GM12878 (cell line): ENCODE results near the gene STX7. TPM values are rescaled to one million over a fixed set of nuclear protein-coding genes. Genes with fewer than 3 reads are reported as not detected.

Source experiments
- ATAC-seq: fragments of 200-7000 bp; cut with Tn5 transposase; 3 replicates; pipeline ENCODE4 v1.9.1; 2020; ENCODE audit warnings: mild to moderate bottlenecking, moderate library complexity
- BruUV-seq: library from RNA; stranded (reverse); fragments of 400-500 nt; replicated peaks from 2 replicates; lab custom pipeline; 2021; lab: Mats Ljungman, UMichigan
- CTCF ChIA-PET: fragments of 300-600 bp; sonication (Branson Sonifier 250); formaldehyde crosslinking; extraction: SDS; loops from one replicate; lab custom pipeline; 2021; ENCODE audit warnings: inconsistent platforms; lab: Yijun Ruan, JAX
- POLR2A ChIA-PET: fragments of 350-600 bp; formaldehyde crosslinking; extraction: SDS; loops from one replicate; lab custom pipeline; 2021; ENCODE audit warnings: inconsistent platforms; lab: Charles Lee
- RAD21 ChIA-PET: fragments of 300-600 bp; sonication (Branson Sonifier 250); formaldehyde crosslinking; loops from one replicate; lab custom pipeline; 2023; ENCODE audit warnings: antibody characterized with exemption; ENCODE audit not compliant: unreplicated experiment; lab: Charles Lee
- SMC1A ChIA-PET: fragments of 300-600 bp; sonication (Branson Sonifier 250); formaldehyde crosslinking; loops from one replicate; lab custom pipeline; 2023; ENCODE audit not compliant: unreplicated experiment, uncharacterized antibody; lab: Charles Lee
- DNase-seq: peaks from one replicate; pipeline ENCODE4 v3.0.0-alpha.2; 2011; ENCODE audit warnings: low read depth, low spot score
- FAIRE-seq: peaks from 3 replicates; lab custom pipeline; 2011; peaks lifted over from hg19 to GRCh38; lab: Jason Lieb, UNC
- H2AFZ ChIP-seq: 2 replicates; pipeline ENCODE4 v1.6.0; 2011; ENCODE audit warnings: low read depth, low read length, control low read depth; ENCODE audit not compliant: control insufficient read depth
- H3K27ac ChIP-seq: 2 replicates; pipeline ENCODE4 v1.5.1; 2011; ENCODE audit warnings: control low read depth; ENCODE audit not compliant: control insufficient read depth, insufficient read depth
- H3K27me3 ChIP-seq, 2 experiments: replicated peaks in 1 of 2; 2 replicates each; pipeline versions ENCODE4 v1.6.0 to v1.6.1; 2011; ENCODE audit warnings: low read length in 1 of 2; ENCODE audit not compliant: control insufficient read depth in 2 of 2, insufficient read depth in 2 of 2
- H3K36me3 ChIP-seq, 2 experiments: 2 replicates each; pipeline ENCODE4 v1.5.1; 2011; ENCODE audit warnings: low read length in 1 of 2; ENCODE audit not compliant: control insufficient read depth in 2 of 2, insufficient read depth in 2 of 2
- H3K4me1 ChIP-seq: 2 replicates; pipeline ENCODE4 v1.6.1; 2011; ENCODE audit warnings: mild to moderate bottlenecking, low read length, moderate library complexity, mixed read lengths; ENCODE audit not compliant: control insufficient read depth, insufficient read depth
- H3K4me2 ChIP-seq: 2 replicates; pipeline ENCODE4 v1.6.0; 2011; ENCODE audit warnings: control low read depth; ENCODE audit not compliant: control insufficient read depth, insufficient read depth
- H3K4me3 ChIP-seq: fragments of 200-600 bp; sonication (generic); 2 replicates; pipeline ENCODE4 v1.5.1; 2016
- H3K79me2 ChIP-seq: 2 replicates; pipeline ENCODE4 v1.6.0; 2011; ENCODE audit warnings: low read length; ENCODE audit not compliant: control insufficient read depth, insufficient read depth
- H3K9ac ChIP-seq: 2 replicates; pipeline ENCODE4 v1.8.0; 2011; ENCODE audit warnings: low read length, control low read depth, mixed read lengths; ENCODE audit not compliant: control insufficient read depth, insufficient read depth
- H3K9me3 ChIP-seq: replicated peaks from 3 replicates; pipeline ENCODE4 v1.5.1; 2011; ENCODE audit warnings: mild to moderate bottlenecking, low read length; ENCODE audit not compliant: control insufficient read depth, insufficient read depth
- H4K20me1 ChIP-seq: 2 replicates; pipeline ENCODE4 v1.6.0; 2011; ENCODE audit not compliant: control insufficient read depth, insufficient read depth
- KLF5 ChIP-seq: fragments of 450-650 bp; IDR thresholded peaks from 2 replicates; pipeline ENCODE4 v1.6.1; 2014; ENCODE audit warnings: mild to moderate bottlenecking; ENCODE audit not compliant: partially characterized antibody
- RUNX3 ChIP-seq: IDR thresholded peaks from 2 replicates; pipeline ENCODE4 v1.6.1; 2012; ENCODE audit warnings: low read length, inconsistent platforms
- SUPT20H ChIP-seq: IDR thresholded peaks from 2 replicates; pipeline ENCODE4 v1.6.1; 2011; ENCODE audit warnings: low read depth, mild to moderate bottlenecking, low read length, moderate library complexity, borderline replicate concordance; ENCODE audit not compliant: control insufficient read depth
- ZSCAN29 ChIP-seq: fragments of 450-650 bp; IDR thresholded peaks from 2 replicates; pipeline ENCODE4 v1.6.1; 2017; ENCODE audit warnings: mild to moderate bottlenecking, moderate library complexity
- WGBS: methylation state at CpG from one replicate; pipeline ENCODE4 v1.1.6; 2016; ENCODE audit warnings: low lambda C conversion rate; ENCODE audit not compliant: insufficient replicate concordance, insufficient coverage; ENCODE audit errors: missing lambda C conversion rate; 5-methylcytosine and 5-hydroxymethylcytosine counted together
- in situ Hi-C: fragments of 300-500 bp; cut with MboI; formaldehyde crosslinking; loops from 9 replicates; pipeline ENCODE4 v1.14.3; 2018; ENCODE audit warnings: mixed read lengths
- intact Hi-C: fragments of 100-400 bp; cut with micrococcal nuclease; formaldehyde crosslinking; loops from one replicate; pipeline ENCODE4 v1.14.2; 2022; ENCODE audit not compliant: unreplicated experiment
- polyA plus RNA-seq, 11 experiments: library from polyadenylated mRNA; depleted of rRNA in 4 of 11; unstranded in 6 of 11; stranded (reverse) in 5 of 11; fragments of >200 nt; fragmentation: Nextera tagmentation in 4 of 11; fragmentation: Illumina TruSeq in 1 of 11; extraction: Ambion mirVana in 4 of 11; extraction: Trizol in 1 of 11; gene quantifications; 1 replicate in 1 of 11; 2 replicates in 10 of 11; pipeline versions ENCODE4 v1.2.1 to v1.2.3, GENCODE V29; 2011 to 2016; ENCODE audit warnings: inconsistent platforms in 2 of 11, missing spikeins in 2 of 11, low read depth in 1 of 11
- total RNA-seq, 4 experiments: library from RNA; depleted of rRNA in 3 of 4; stranded (reverse); fragments of >200 nt in 3 of 4; fragmentation: Illumina TruSeq in 1 of 4; extraction: Trizol in 1 of 4; gene quantifications; 2 replicates each; pipeline versions ENCODE4 v1.2.1 to v1.2.3, GENCODE V29; 2013 to 2021
- TF ChIP-seq, protein P1 (sequence below): IDR thresholded peaks from 2 replicates; pipeline ENCODE4 v1.6.1; 2011; ENCODE audit warnings: borderline replicate concordance, low read depth, mild to moderate bottlenecking, moderate library complexity, mixed read lengths, low read length; ENCODE audit not compliant: insufficient read depth; ENCODE audit errors: extremely low read length

The STX7 gene
- total and polyA plus RNA-seq, 10 of the 15 experiments (the other 5 are each of a cell fraction or from before 2014, with no cell fraction given), result 26.5 to 75.5 (median 51.3) TPM

DNA sequence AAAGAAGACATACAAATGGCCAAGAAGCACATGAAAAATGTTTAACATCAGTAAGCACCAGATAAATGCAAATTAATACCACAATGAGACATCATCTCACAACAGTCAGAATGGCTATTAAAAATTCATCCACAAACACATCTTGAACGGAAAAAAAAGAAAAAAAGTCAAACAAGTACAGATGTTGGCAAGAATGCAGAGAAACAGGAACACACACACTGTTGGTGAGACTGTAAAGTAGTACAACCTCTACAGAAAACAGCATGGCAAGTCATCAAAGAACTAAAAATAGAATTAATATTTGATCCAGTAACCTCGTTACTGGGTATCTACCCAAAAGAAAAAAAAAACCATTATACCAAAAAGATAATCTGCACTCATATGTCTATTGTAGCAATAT lies 6.5 kb downstream of the STX7 start (continued):
- TF ChIP-seq, protein P1, sequence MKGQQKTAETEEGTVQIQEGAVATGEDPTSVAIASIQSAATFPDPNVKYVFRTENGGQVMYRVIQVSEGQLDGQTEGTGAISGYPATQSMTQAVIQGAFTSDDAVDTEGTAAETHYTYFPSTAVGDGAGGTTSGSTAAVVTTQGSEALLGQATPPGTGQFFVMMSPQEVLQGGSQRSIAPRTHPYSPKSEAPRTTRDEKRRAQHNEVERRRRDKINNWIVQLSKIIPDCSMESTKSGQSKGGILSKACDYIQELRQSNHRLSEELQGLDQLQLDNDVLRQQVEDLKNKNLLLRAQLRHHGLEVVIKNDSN, result no peak
- TF ChIP-seq SUPT20H, result no peak
- TF ChIP-seq, all 136 proteins: peak for 0

DNA sequence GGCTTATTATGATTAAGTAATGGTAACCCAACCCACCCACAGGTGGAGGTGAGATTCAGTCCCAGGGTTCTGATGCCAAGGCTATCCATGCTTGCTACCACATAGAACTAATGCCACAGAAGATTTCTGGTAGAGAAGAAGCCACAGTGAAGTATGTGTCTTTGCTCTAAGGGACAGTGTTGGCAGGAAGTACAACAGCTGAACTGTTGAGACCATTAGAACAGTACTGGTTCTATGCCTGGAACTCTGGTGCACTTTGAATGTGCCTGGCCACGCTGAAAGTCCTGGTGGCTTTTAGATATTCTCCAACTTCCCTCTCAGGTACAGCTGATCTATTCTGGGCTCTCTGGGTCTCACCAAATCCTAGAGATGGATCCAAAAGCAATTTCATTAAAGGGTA lies 7.8 kb downstream of the STX7 start:
- Histone ChIP-seq H4K20me1 (no peaks in the 10 kb centered on the region), H2AFZ (no peak overlapping the region), H3K9ac (no peak overlapping the region), H3K4me3 (peak overlapping the region; percentile 51; the same call in 1 of the 2 replicates), H3K79me2 (peaks cover 87% of the 10 kb centered on the region), H3K27me3 (no peaks in the 10 kb centered on the region), H3K4me2 (0 out of 2 replicates have a peak overlapping the region, but pooled peaks have one; percentile 2), H3K27ac (peak overlapping the region; percentile 0; the same call in 1 of the 2 replicates), H3K36me3 (peaks cover 3 to 26% of the 10 kb centered on the region in 2 experiments), H3K9me3 (no peaks in the 10 kb centered on the region), H3K4me1 (peaks cover 30% of the 10 kb centered on the region)
- ChIA-PET RAD21 (no interaction called here), CTCF (interaction anchor here (1.3 kb wide), 1 partner anchor 225 kb away, joined by 4 read pairs; no protein-coding TSS in a partner anchor), POLR2A (no interaction called here), SMC1A (interaction anchor here (2.2 kb wide), 1 partner anchor 9 kb away, joined by 4 read pairs; no protein-coding TSS in a partner anchor)
- peak; percentile 49 for FAIRE-seq
- no peak for DNase-seq
- TF ChIP-seq RUNX3, result no peak
- TF ChIP-seq ZSCAN29, result no peak
- no peak for TF ChIP-seq KLF5
- BruUV-seq, result no TSS peak
- 46% methylated on average over 1 of the region's 1 CpG for WGBS
- intact Hi-C loops, result no loop called here
- in situ Hi-C loops, result no loop called here
- ATAC-seq, result peak; percentile 67
